ENCODE results near the gene ZNF831. TPM values are rescaled to one million over a fixed set of nuclear protein-coding genes. Genes with fewer than 3 reads are reported as not detected.

Gene ZNF831
- total RNA-seq, 1 experiment from 2014 or later = not detected

DNA sequence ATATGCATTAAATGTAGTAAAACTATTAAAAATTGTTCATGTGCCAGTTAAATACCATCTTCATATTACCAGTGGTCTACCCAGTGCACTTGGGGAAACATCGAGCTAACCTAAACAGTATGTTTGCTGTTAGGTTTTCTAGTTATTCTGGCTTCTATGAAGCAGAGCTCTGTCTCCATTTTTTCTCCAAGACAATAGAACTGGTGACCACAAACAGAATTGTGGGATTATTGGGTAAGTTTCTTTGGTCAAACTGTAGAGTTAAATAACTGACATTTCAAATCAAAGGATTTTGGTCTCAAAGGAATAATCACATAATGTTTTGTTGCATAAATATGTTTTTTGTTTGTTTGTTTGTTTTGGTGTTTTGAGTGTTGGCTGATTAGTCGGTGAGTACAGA is 96.3 kb downstream of the ZNF831 start:
- Mint-ChIP-seq H3K27ac (ENCODE audit: unreplicated experiment) (no peak overlapping the region), H3K4me1 (ENCODE audit: low read depth, unreplicated experiment) (no peaks in the 10 kb centered on the region), H3K4me3 (ENCODE audit: unreplicated experiment) (no peak overlapping the region), H3K27me3 (ENCODE audit: insufficient read depth, unreplicated experiment) (peaks cover 12% of the 10 kb centered on the region), H3K36me3 (ENCODE audit: insufficient read depth, unreplicated experiment) (no peaks in the 10 kb centered on the region), H3K9me3 (ENCODE audit: unreplicated experiment) (no peaks in the 10 kb centered on the region)
- H3K4me1 ChIP-seq = no peaks in the 10 kb centered on the region
- H3K4me3 ChIP-seq (ENCODE audit: low read depth, low read length) = no peak overlapping the region
- no peak for DNase-seq
- no peaks in the 10 kb centered on the region for H3K9me3 ChIP-seq
- BruUV-seq (replicated peaks) = no TSS peak
- no peaks in the 10 kb centered on the region for H3K36me3 ChIP-seq (ENCODE audit: control insufficient read depth, insufficient read depth, low read length)
- intact Hi-C loops (cut with micrococcal nuclease; ENCODE audit: unreplicated experiment) = no loop called here
- TF ChIP-seq, protein P1, sequence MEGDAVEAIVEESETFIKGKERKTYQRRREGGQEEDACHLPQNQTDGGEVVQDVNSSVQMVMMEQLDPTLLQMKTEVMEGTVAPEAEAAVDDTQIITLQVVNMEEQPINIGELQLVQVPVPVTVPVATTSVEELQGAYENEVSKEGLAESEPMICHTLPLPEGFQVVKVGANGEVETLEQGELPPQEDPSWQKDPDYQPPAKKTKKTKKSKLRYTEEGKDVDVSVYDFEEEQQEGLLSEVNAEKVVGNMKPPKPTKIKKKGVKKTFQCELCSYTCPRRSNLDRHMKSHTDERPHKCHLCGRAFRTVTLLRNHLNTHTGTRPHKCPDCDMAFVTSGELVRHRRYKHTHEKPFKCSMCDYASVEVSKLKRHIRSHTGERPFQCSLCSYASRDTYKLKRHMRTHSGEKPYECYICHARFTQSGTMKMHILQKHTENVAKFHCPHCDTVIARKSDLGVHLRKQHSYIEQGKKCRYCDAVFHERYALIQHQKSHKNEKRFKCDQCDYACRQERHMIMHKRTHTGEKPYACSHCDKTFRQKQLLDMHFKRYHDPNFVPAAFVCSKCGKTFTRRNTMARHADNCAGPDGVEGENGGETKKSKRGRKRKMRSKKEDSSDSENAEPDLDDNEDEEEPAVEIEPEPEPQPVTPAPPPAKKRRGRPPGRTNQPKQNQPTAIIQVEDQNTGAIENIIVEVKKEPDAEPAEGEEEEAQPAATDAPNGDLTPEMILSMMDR (IDR thresholded peaks at IDR 0.05; ENCODE audit: insufficient read depth in 1 of 2, low read depth in 1 of 2, low read length in 1 of 2, severe bottlenecking in 1 of 2, unreplicated experiment in 1 of 2) = no peak
- no peaks in the 10 kb centered on the region; the same call in 1 of the 2 replicates for H3K27me3 ChIP-seq (replicated peaks; ENCODE audit: control insufficient read depth, insufficient read depth, low read length)
- POLR2A ChIA-PET = no interaction called here
- CTCF ChIA-PET = no interaction called here

- Histone ChIP-seq H3K4me1 (peaks cover 9% of the 10 kb centered on the region; the same call in 1 of the 2 replicates), H3K9me3 (no peaks in the 10 kb centered on the region), H3K36me3 (ENCODE audit: control insufficient read depth, insufficient read depth, low read length) (no peaks in the 10 kb centered on the region), H3K27me3 (replicated peaks; ENCODE audit: control insufficient read depth, insufficient read depth, low read length) (no peaks in the 10 kb centered on the region), H3K4me3 (ENCODE audit: low read depth, low read length) (no peak overlapping the region)
- TF ChIP-seq, protein P1 (IDR thresholded peaks at IDR 0.05; ENCODE audit: insufficient read depth in 1 of 2, low read depth in 1 of 2, low read length in 1 of 2, severe bottlenecking in 1 of 2, unreplicated experiment in 1 of 2) = no peak
- ChIA-PET CTCF (no interaction called here), POLR2A (no interaction called here)
- BruUV-seq (replicated peaks) = no TSS peak
- H3K4me3 Mint-ChIP-seq (ENCODE audit: unreplicated experiment) = no peak overlapping the region
- no peaks in the 10 kb centered on the region for H3K36me3 Mint-ChIP-seq (ENCODE audit: insufficient read depth, unreplicated experiment)
- no peaks in the 10 kb centered on the region for H3K9me3 Mint-ChIP-seq (ENCODE audit: unreplicated experiment)
- peaks cover 9% of the 10 kb centered on the region for H3K4me1 Mint-ChIP-seq (ENCODE audit: low read depth, unreplicated experiment)
- intact Hi-C loops (cut with micrococcal nuclease; ENCODE audit: unreplicated experiment) = no loop called here
- no peak for DNase-seq
- no peak overlapping the region for H3K27ac Mint-ChIP-seq (ENCODE audit: unreplicated experiment)
- peaks cover 13% of the 10 kb centered on the region for H3K27me3 Mint-ChIP-seq (ENCODE audit: insufficient read depth, unreplicated experiment)
Measured at GRCh38 chr20:59265298-59265697, 101.7 kb downstream of the ZNF831 start.

- no peak overlapping the region for H3K4me3 Mint-ChIP-seq (ENCODE audit: unreplicated experiment)
- no peaks in the 10 kb centered on the region for H3K36me3 Mint-ChIP-seq (ENCODE audit: insufficient read depth, unreplicated experiment)
- BruUV-seq (replicated peaks) = no TSS peak
- no peaks in the 10 kb centered on the region for H3K9me3 Mint-ChIP-seq (ENCODE audit: unreplicated experiment)
- Histone ChIP-seq H3K27me3 (replicated peaks; ENCODE audit: control insufficient read depth, insufficient read depth, low read length) (no peaks in the 10 kb centered on the region), H3K36me3 (ENCODE audit: control insufficient read depth, insufficient read depth, low read length) (no peaks in the 10 kb centered on the region), H3K9me3 (no peaks in the 10 kb centered on the region), H3K4me1 (peaks cover 13% of the 10 kb centered on the region; the same call in 1 of the 2 replicates), H3K4me3 (ENCODE audit: low read depth, low read length) (no peak overlapping the region)
- H3K27me3 Mint-ChIP-seq (ENCODE audit: insufficient read depth, unreplicated experiment) = peaks cover 15% of the 10 kb centered on the region
- no peak overlapping the region for H3K27ac Mint-ChIP-seq (ENCODE audit: unreplicated experiment)
- peaks cover 9% of the 10 kb centered on the region for H3K4me1 Mint-ChIP-seq (ENCODE audit: low read depth, unreplicated experiment)
- POLR2A ChIA-PET = no interaction called here
- no peak for DNase-seq
- TF ChIP-seq, protein P1 (IDR thresholded peaks at IDR 0.05; ENCODE audit: insufficient read depth in 1 of 2, low read depth in 1 of 2, low read length in 1 of 2, severe bottlenecking in 1 of 2, unreplicated experiment in 1 of 2) = no peak
- CTCF ChIA-PET = interaction anchor here (1.2 kb wide), 1 partner anchor 29 kb away, joined by 4 read pairs; no protein-coding TSS in a partner anchor
- intact Hi-C loops (cut with micrococcal nuclease; ENCODE audit: unreplicated experiment) = loop anchor here (1.0 to 2.0 kb wide), 2 partner anchors 26 kb away; no protein-coding TSS in a partner anchor
Measured at GRCh38 chr20:59268870-59269269, 105.2 kb downstream of the ZNF831 start.

Data from Caco-2 (cell line).